H1 (cell line): ENCODE results near the gene DMGDH. TPM values are rescaled to one million over a fixed set of nuclear protein-coding genes. Genes with fewer than 3 reads are reported as not detected.

ENCODE experiments used
- CTCF ChIA-PET: fragments of 300-600 bp; sonication (Branson Sonifier 250); formaldehyde crosslinking; loops from one replicate; lab custom pipeline; 2021; ENCODE audit not compliant: partially characterized antibody; lab: Charles Lee
- POLR2A ChIA-PET: fragments of 300-600 bp; sonication (Branson Sonifier 250); formaldehyde crosslinking; loops from one replicate; lab custom pipeline; 2021; ENCODE audit warnings: inconsistent platforms; ENCODE audit not compliant: partially characterized antibody; lab: Charles Lee
- DNase-seq, 2 experiments: peaks; one replicate each; pipeline versions ENCODE4 v3.0.0 to v3.0.0-alpha.2; 2010 to 2022; ENCODE audit warnings: low spot score in 2 of 2, low read depth in 1 of 2, mixed read lengths in 1 of 2
- FAIRE-seq: peaks from 2 replicates; lab custom pipeline; 2011; peaks lifted over from hg19 to GRCh38; lab: Jason Lieb, UNC
- H2AFZ ChIP-seq: 2 replicates; pipeline ENCODE4 v1.8.1; 2012; ENCODE audit warnings: low read length, inconsistent platforms
- H2AK5ac ChIP-seq: 2 replicates; pipeline ENCODE4 v1.6.1; 2013; ENCODE audit warnings: low read depth, low read length
- H2BK120ac ChIP-seq: replicated peaks from 2 replicates; pipeline ENCODE3; 2013; ENCODE audit warnings: low read depth, low read length, inconsistent platforms
- H2BK12ac ChIP-seq: 2 replicates; pipeline ENCODE4 v1.6.1; 2013; ENCODE audit warnings: low read depth, low read length
- H2BK15ac ChIP-seq: 2 replicates; pipeline ENCODE4 v1.6.1; 2013; ENCODE audit warnings: low read length
- H2BK20ac ChIP-seq: 2 replicates; pipeline ENCODE4 v1.6.1; 2013; ENCODE audit warnings: low read length
- H2BK5ac ChIP-seq: 2 replicates; pipeline ENCODE4 v1.6.1; 2013; ENCODE audit warnings: low read depth, low read length
- H3K14ac ChIP-seq: 2 replicates; pipeline ENCODE4 v1.6.1; 2013; ENCODE audit warnings: inconsistent platforms; ENCODE audit not compliant: insufficient read length
- H3K18ac ChIP-seq: 2 replicates; pipeline ENCODE4 v1.6.1; 2013; ENCODE audit warnings: low read length; ENCODE audit errors: extremely low read depth
- H3K23ac ChIP-seq: 2 replicates; pipeline ENCODE4 v1.6.1; 2013; ENCODE audit warnings: inconsistent platforms; ENCODE audit not compliant: insufficient read length
- H3K23me2 ChIP-seq: 2 replicates; pipeline ENCODE4 v1.6.1; 2013; ENCODE audit warnings: low read depth, low read length
- H3K27ac ChIP-seq: 2 replicates; pipeline ENCODE4 v1.6.1; 2011; ENCODE audit warnings: low read depth, low read length, inconsistent platforms
- H3K27me3 ChIP-seq, 4 experiments: replicated peaks in 1 of 4; 1 replicate in 1 of 4; 2 replicates in 3 of 4; pipeline versions ENCODE4 v1.6.1 to v1.8.1; 2011 to 2013; ENCODE audit warnings: low read length in 3 of 4, mild to moderate bottlenecking in 3 of 4, inconsistent platforms in 2 of 4, mixed read lengths in 2 of 4, moderate library complexity in 1 of 4; ENCODE audit not compliant: control insufficient read depth in 3 of 4, insufficient read depth in 3 of 4; ENCODE audit errors: extremely low read depth in 1 of 4
- H3K36me3 ChIP-seq, 4 experiments: 2 replicates each; pipeline versions ENCODE4 v1.6.1 to v1.8.1; 2011 to 2013; ENCODE audit warnings: mild to moderate bottlenecking in 4 of 4, low read length in 3 of 4, moderate library complexity in 2 of 4, control low read depth in 1 of 4, inconsistent platforms in 1 of 4; ENCODE audit not compliant: insufficient read depth in 4 of 4, control insufficient read depth in 2 of 4
- H3K4ac ChIP-seq: replicated peaks from 2 replicates; pipeline ENCODE3; 2013; ENCODE audit warnings: low read length, low read depth, mixed read lengths, inconsistent platforms; ENCODE audit not compliant: insufficient read length
- H3K4me1 ChIP-seq, 4 experiments: replicated peaks in 1 of 4; 1 replicate in 1 of 4; 2 replicates in 3 of 4; pipeline versions ENCODE4 v1.6.1 to v1.8.1; 2011 to 2013; ENCODE audit warnings: low read length in 3 of 4, inconsistent platforms in 2 of 4, mixed read lengths in 1 of 4; ENCODE audit not compliant: insufficient read depth in 4 of 4, control insufficient read depth in 3 of 4
- H3K4me2 ChIP-seq, 2 experiments: 2 replicates each; pipeline versions ENCODE4 v1.6.1 to v1.8.1; 2011 to 2013; ENCODE audit warnings: low read depth in 2 of 2, low read length in 2 of 2, control low read depth in 1 of 2, inconsistent platforms in 1 of 2, mild to moderate bottlenecking in 1 of 2; ENCODE audit not compliant: insufficient read depth in 1 of 2
- H3K4me3 ChIP-seq, 4 experiments: fragments of 200-600, 300-600 bp in 1 of 4; sonication (generic), shearing (Covaris generic), sonication (Bioruptor Twin) in 1 of 4; 2 replicates each; pipeline versions ENCODE4 v1.5.1 to v1.8.1; 2011 to 2016; ENCODE audit warnings: low read length in 4 of 4, low read depth in 3 of 4, control low read depth in 2 of 4, inconsistent platforms in 2 of 4, mild to moderate bottlenecking in 2 of 4, mixed read lengths in 1 of 4, moderate library complexity in 1 of 4; ENCODE audit not compliant: insufficient read depth in 2 of 4; ENCODE audit errors: extremely low read depth in 1 of 4
- H3K56ac ChIP-seq: replicated peaks from 2 replicates; pipeline ENCODE3; 2013; ENCODE audit warnings: low read depth, mild to moderate bottlenecking, mixed read lengths, low read length, inconsistent platforms; ENCODE audit not compliant: insufficient read length
- H3K79me1 ChIP-seq: 2 replicates; pipeline ENCODE4 v1.6.1; 2013; ENCODE audit warnings: low read depth, low read length, control low read depth
- H3K79me2 ChIP-seq, 2 experiments: 2 replicates each; pipeline versions ENCODE4 v1.6.1 to v1.8.1; 2012 to 2013; ENCODE audit warnings: low read length in 2 of 2, mild to moderate bottlenecking in 2 of 2, inconsistent platforms in 1 of 2; ENCODE audit not compliant: insufficient read depth in 2 of 2, control insufficient read depth in 1 of 2
- H3K9ac ChIP-seq, 4 experiments: replicated peaks in 1 of 4; 1 replicate in 1 of 4; 2 replicates in 3 of 4; pipeline versions ENCODE4 v1.6.1 to v1.8.1; 2011 to 2013; ENCODE audit warnings: low read depth in 3 of 4, low read length in 3 of 4, control low read depth in 2 of 4, mild to moderate bottlenecking in 2 of 4, moderate library complexity in 2 of 4, inconsistent platforms in 1 of 4; ENCODE audit errors: extremely low read depth in 1 of 4
- H3K9me3 ChIP-seq, 2 experiments: 2 replicates each; pipeline versions ENCODE4 v1.6.1 to v1.8.1; 2012 to 2013; ENCODE audit warnings: mild to moderate bottlenecking in 2 of 2, moderate library complexity in 2 of 2, control low read depth in 1 of 2, inconsistent platforms in 1 of 2, low read depth in 1 of 2, low read length in 1 of 2, mixed read lengths in 1 of 2; ENCODE audit not compliant: insufficient read depth in 2 of 2
- H4K20me1 ChIP-seq, 2 experiments: replicated peaks in 1 of 2; 2 replicates each; pipeline versions ENCODE3 to v1.8.1; 2011 to 2013; ENCODE audit warnings: inconsistent platforms in 2 of 2, low read length in 2 of 2, mild to moderate bottlenecking in 1 of 2; ENCODE audit not compliant: insufficient read depth in 2 of 2, control insufficient read depth in 1 of 2
- H4K5ac ChIP-seq: 2 replicates; pipeline ENCODE4 v1.6.1; 2013; ENCODE audit warnings: low read length, low read depth, mixed read lengths, inconsistent platforms; ENCODE audit not compliant: insufficient read length
- H4K8ac ChIP-seq: 2 replicates; pipeline ENCODE4 v1.8.0; 2013; ENCODE audit warnings: mild to moderate bottlenecking, moderate library complexity, low read length, inconsistent platforms; ENCODE audit not compliant: insufficient read depth; ENCODE audit errors: extremely low read depth
- H4K91ac ChIP-seq: replicated peaks from 2 replicates; pipeline ENCODE3; 2013; ENCODE audit warnings: low read length, mixed read lengths, inconsistent platforms; ENCODE audit not compliant: insufficient read length
- BRCA1 ChIP-seq: IDR thresholded peaks from 2 replicates; pipeline ENCODE4 v1.6.1; 2012; ENCODE audit warnings: low read depth, low read length, improper control_type of control experiment
- CHD2 ChIP-seq: IDR thresholded peaks from 2 replicates; pipeline ENCODE4 v1.6.1; 2012; ENCODE audit warnings: low read length, improper control_type of control experiment
- CTBP2 ChIP-seq: IDR thresholded peaks from 2 replicates; pipeline ENCODE4 v1.7.0; 2011; ENCODE audit warnings: borderline replicate concordance, mild to moderate bottlenecking, moderate library complexity, mixed read lengths, low read length; ENCODE audit not compliant: insufficient read depth, insufficient read length
- HDAC2 ChIP-seq, 2 experiments: fragments of 300-600 bp in 1 of 2; sonication (generic) in 1 of 2; IDR thresholded peaks; 2 replicates each; pipeline ENCODE4 v1.6.1; 2011 to 2012; ENCODE audit warnings: low read depth in 2 of 2, low read length in 2 of 2, mild to moderate bottlenecking in 2 of 2, moderate library complexity in 2 of 2, borderline replicate concordance in 1 of 2, inconsistent platforms in 1 of 2
- KDM4A ChIP-seq: IDR thresholded peaks from one replicate; pipeline ENCODE4 v1.7.1; 2012; ENCODE audit warnings: low read depth, mild to moderate bottlenecking, moderate library complexity, low read length, inconsistent platforms; ENCODE audit not compliant: severe bottlenecking
- PHF8 ChIP-seq: fragments of 200-600 bp; sonication (generic); conservative IDR thresholded peaks from 2 replicates; pipeline ENCODE4 v1.7.1; 2012; ENCODE audit warnings: low read depth, mild to moderate bottlenecking, inconsistent platforms, low read length, moderate library complexity
- RAD21 ChIP-seq, 2 experiments: IDR thresholded peaks in 1 of 2; conservative IDR thresholded peaks in 1 of 2; 2 replicates each; pipeline ENCODE4 v1.6.1; 2011; ENCODE audit warnings: low read depth in 2 of 2, low read length in 2 of 2, improper control_type of control experiment in 1 of 2, inconsistent platforms in 1 of 2, mild to moderate bottlenecking in 1 of 2, moderate library complexity in 1 of 2
- RFX5 ChIP-seq: IDR thresholded peaks from 2 replicates; pipeline ENCODE4 v1.6.1; 2011; ENCODE audit warnings: low read depth, low read length, improper control_type of control experiment, borderline replicate concordance
- RNF2 ChIP-seq: fragments of 200-900, 300-1000 bp; sonication (generic); IDR thresholded peaks from 2 replicates; pipeline ENCODE4 v1.7.1; 2016; ENCODE audit warnings: borderline replicate concordance, low read depth, mild to moderate bottlenecking, antibody characterized with exemption, low read length; ENCODE audit not compliant: poor library complexity, severe bottlenecking; ENCODE audit errors: missing control alignments
- SP2 ChIP-seq: IDR thresholded peaks from 2 replicates; pipeline ENCODE4 v1.6.1; 2012; ENCODE audit warnings: mild to moderate bottlenecking, low read length, inconsistent platforms
- SP4 ChIP-seq: IDR thresholded peaks from 2 replicates; pipeline ENCODE4 v1.6.1; 2012; ENCODE audit warnings: low read length, inconsistent platforms
- TEAD4 ChIP-seq: IDR thresholded peaks from 2 replicates; pipeline ENCODE4 v1.6.1; 2012; ENCODE audit warnings: low read depth, low read length, inconsistent platforms, mixed read lengths
- WGBS, 2 experiments: shearing (Covaris generic) in 1 of 2; methylation state at CpG; one replicate each; pipeline versions ENCODE4 v1.1.6 to v1.1.7; 2013 to 2015; ENCODE audit warnings: low lambda C conversion rate in 2 of 2, mixed read lengths in 2 of 2, inconsistent platforms in 1 of 2, low coverage in 1 of 2, missing lambda C conversion rate in 1 of 2; ENCODE audit not compliant: insufficient replicate concordance in 2 of 2, insufficient coverage in 1 of 2, insufficient read length in 1 of 2; ENCODE audit errors: extremely low coverage in 1 of 2, missing lambda C conversion rate in 1 of 2; 5-methylcytosine and 5-hydroxymethylcytosine counted together
- polyA plus RNA-seq, 7 experiments: library from polyadenylated mRNA; depleted of rRNA in 3 of 7; stranded (reverse) in 5 of 7; unstranded in 2 of 7; fragments of >200 nt in 5 of 7; fragments of 200-250 nt in 2 of 7; gene quantifications; 1 replicate in 5 of 7; 2 replicates in 1 of 7; 4 replicates in 1 of 7; pipeline versions ENCODE4 v1.2.1 to v1.2.3, GENCODE V29; 2011 to 2013; ENCODE audit warnings: missing spikeins in 2 of 7, mixed read lengths in 2 of 7
- total RNA-seq: library from RNA; stranded (reverse); fragmentation: NEBNext Ultra II Directional; extraction: Animal tissue kit (Norgen Biotek cat#: 25700); gene quantifications from 2 replicates; pipeline ENCODE4 v1.2.1, GENCODE V29; 2021
- TF ChIP-seq, protein P1 (sequence below): IDR thresholded peaks from 2 replicates; pipeline ENCODE4 v1.6.1; 2011; ENCODE audit warnings: low read depth, mild to moderate bottlenecking, low read length; ENCODE audit not compliant: insufficient read depth

DMGDH gene
- total and polyA plus RNA-seq, 2 of the 8 experiments (the other 6 are each of a cell fraction or from before 2014, with no cell fraction given), result 0.15 TPM; not detected in 1

DNA sequence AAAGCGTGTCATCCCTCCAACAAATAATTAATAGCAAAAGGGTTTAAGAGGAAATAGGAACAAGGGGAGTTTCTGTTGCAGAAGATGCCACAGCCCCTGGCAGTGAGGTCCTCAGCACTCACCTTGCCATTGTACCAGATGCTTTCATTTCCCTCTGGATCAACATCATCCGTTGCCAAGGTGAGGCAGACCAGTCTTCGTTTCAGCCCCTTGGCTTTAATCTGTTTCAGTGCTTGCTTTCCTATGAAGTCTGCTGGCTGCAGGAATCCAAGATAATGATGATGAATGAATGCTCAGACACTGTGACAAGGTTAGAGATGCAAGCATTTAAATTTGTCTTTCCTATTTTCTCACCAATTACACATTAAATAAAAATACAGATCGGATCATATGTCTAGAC lies 64.3 kb downstream of the DMGDH start:
- no peak overlapping the region for H2AFZ ChIP-seq
- H3K4me2 ChIP-seq, result no peak overlapping the region
- H3K23me2 ChIP-seq, result no peaks in the 10 kb centered on the region
- CTCF ChIA-PET, result interaction anchor here (0.8 kb wide), 1 partner anchor 16 kb away, joined by 5 read pairs; no protein-coding TSS in a partner anchor
- no peaks in the 10 kb centered on the region for H3K79me2 ChIP-seq
- no peak overlapping the region for H2BK120ac ChIP-seq
- 85% methylated on average over 4 of the region's 4 CpGs; no CpG with 5 or more reads in 1 of the 2 experiments for whole genome bisulfite sequencing, 2 experiments
- no peak overlapping the region for H2AK5ac ChIP-seq
- no peaks in the 10 kb centered on the region for H3K27me3 ChIP-seq
- DNase-seq (no peak), FAIRE-seq (no peak)
- H3K4ac ChIP-seq, result no peak overlapping the region
- no peak overlapping the region for H3K56ac ChIP-seq
- no peaks in the 10 kb centered on the region for H3K36me3 ChIP-seq
- POLR2A ChIA-PET, result no interaction called here
- H3K9ac ChIP-seq, result no peak overlapping the region
- no peaks in the 10 kb centered on the region for H3K9me3 ChIP-seq
- H2BK20ac ChIP-seq, result no peak overlapping the region
- no peak overlapping the region for H3K4me3 ChIP-seq
- no peak overlapping the region for H4K5ac ChIP-seq
- H2BK15ac ChIP-seq, result no peak overlapping the region
- H3K27ac ChIP-seq, result no peak overlapping the region
- H4K91ac ChIP-seq, result no peak overlapping the region
- H4K20me1 ChIP-seq, result no peaks in the 10 kb centered on the region
- no peak overlapping the region for H3K14ac ChIP-seq
- no peak overlapping the region for H4K8ac ChIP-seq
- no peak overlapping the region for H3K23ac ChIP-seq
- no peak overlapping the region for H3K18ac ChIP-seq
- no peaks in the 10 kb centered on the region for H3K4me1 ChIP-seq
- no peak overlapping the region for H2BK12ac ChIP-seq
- no peak overlapping the region for H2BK5ac ChIP-seq
- H3K79me1 ChIP-seq, result no peaks in the 10 kb centered on the region
- TF ChIP-seq BRCA1, result no peak
- no peak for TF ChIP-seq KDM4A
- no peak for TF ChIP-seq RNF2
- TF ChIP-seq PHF8, result no peak
- no peak for TF ChIP-seq TEAD4
- no peak for TF ChIP-seq HDAC2 (IDR thresholded peaks at IDR 0.05; ENCODE audit: borderline replicate concordance in 1 of 2, low read depth in 2 of 2, low read length in 2 of 2)
- TF ChIP-seq RAD21 (IDR thresholded peaks at IDR 0.05 in 1 of 2, conservative IDR thresholded peaks at IDR 0.05 in 1 of 2; ENCODE audit: low read depth in 2 of 2, low read length in 2 of 2), result no peak
- TF ChIP-seq CHD2, result no peak
- TF ChIP-seq SP4, result no peak
- no peak for TF ChIP-seq RFX5
- TF ChIP-seq SP2, result no peak
- no peak for TF ChIP-seq CTBP2
- TF ChIP-seq, protein P1, sequence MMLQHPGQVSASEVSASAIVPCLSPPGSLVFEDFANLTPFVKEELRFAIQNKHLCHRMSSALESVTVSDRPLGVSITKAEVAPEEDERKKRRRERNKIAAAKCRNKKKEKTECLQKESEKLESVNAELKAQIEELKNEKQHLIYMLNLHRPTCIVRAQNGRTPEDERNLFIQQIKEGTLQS, result no peak
